HUDEP-2 (cell line): ENCODE data around the gene NPAS2.

Source experiments
- DNase-seq, 76 experiments: peaks; one replicate each; lab custom pipeline; 2025; ENCODE audit not compliant: unreplicated experiment in 76 of 76; lab: John Stamatoyannopoulos, UW

Gene NPAS2

GRCh38 chr2:100819370-100820272 lies at the start of gene NPAS2:
Gene NPAS2 (plus strand): TSS chr2:100820139. CDS start chr2:100904755, 84,616 bp downstream.
- no peak for DNase-seq

GRCh38 chr2:100771125-100771524 lies 48.8 kb upstream of the NPAS2 start:
- DNase-seq = no peak

DNA sequence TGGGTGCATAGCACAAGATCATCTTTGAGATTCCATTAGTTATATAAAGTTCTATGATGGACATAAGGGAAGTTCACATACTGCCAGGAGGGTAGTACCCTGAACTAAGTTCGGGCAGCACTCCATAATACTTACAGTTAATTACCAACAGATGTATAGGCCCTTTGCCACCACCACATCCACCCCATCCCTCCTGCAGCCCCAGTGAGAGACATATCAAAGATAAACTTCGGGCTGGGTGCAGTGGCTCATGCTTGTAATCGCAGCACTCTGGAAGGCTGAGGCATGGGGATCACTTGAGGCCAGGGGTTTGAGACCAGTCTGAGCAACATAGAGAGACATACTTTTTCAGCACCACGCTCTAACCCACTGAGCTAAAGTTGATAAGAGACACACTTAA lies 46.4 kb upstream of the NPAS2 start:
- no peak for DNase-seq

GRCh38 chr2:100776445-100776844 lies 43.5 kb upstream of the NPAS2 start:
- no peak for DNase-seq

DNA sequence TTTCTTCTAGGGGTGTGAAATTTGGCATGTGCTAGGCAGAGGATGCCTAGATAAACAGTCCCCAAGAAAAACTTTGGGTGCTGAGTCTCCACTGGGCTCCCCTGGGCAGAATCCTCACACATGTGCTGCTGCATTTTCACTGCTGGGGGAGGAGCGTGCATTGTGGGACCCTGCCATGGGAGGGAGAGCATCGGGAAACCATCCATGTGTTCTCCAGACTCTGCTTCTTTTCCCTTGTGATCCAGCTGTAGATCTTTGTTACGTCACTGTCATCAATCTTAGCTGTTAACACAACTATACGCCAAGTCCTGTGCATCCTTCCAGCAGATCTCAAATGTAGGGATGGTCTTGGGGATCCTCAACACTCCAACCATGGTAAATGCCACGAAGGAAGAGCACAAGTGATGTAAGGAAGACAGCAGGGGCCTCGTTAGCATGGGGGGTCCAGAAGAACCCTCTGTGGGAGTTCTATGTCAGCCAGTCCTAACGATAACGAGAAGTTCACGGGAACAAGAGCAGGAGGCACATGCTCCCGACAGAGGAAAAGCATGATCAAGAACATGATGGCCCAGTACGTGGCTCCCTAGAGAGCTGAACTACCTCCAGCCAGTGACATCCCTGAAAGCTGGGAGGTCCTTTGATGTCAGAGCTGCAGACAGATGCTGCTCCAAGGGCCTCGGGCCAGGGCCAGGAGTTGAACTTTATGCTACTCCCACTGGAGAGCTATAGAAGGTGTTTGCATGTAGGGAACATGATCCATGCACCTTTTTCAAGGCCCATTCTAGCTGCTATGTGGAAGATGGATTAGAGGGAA lies 41.1 kb upstream of the NPAS2 start:
- DNase-seq = no peak

DNA sequence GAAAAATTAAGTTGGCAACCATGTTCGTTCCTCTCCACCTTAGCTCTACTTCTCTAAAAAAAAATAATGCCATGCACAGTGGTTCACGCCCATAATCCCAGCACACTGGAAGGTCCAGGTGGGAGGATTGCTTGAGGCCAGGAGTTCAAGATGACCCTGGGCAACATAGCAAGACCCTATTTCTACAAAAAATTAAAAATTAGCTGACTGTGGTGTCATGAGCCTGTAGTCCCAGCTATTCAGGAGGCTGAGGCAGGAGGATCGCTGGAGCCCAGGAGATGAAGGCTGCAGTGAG lies 40.1 kb upstream of the NPAS2 start:
- no peak for DNase-seq

- no peak for DNase-seq
These were observed 39.5 kb upstream of the NPAS2 start for GRCh38 chr2:100780203-100781008.

GRCh38 chr2:100781009-100781325 lies 39.0 kb upstream of the NPAS2 start:
- no peak for DNase-seq

- no peak for DNase-seq
These were observed 38.2 kb upstream of the NPAS2 start for GRCh38 chr2:100781523-100782379.

GRCh38 chr2:100782380-100782878 lies 37.5 kb upstream of the NPAS2 start:
- no peak for DNase-seq

GRCh38 chr2:100783987-100784386 lies 36.0 kb upstream of the NPAS2 start:
- DNase-seq = no peak

DNA sequence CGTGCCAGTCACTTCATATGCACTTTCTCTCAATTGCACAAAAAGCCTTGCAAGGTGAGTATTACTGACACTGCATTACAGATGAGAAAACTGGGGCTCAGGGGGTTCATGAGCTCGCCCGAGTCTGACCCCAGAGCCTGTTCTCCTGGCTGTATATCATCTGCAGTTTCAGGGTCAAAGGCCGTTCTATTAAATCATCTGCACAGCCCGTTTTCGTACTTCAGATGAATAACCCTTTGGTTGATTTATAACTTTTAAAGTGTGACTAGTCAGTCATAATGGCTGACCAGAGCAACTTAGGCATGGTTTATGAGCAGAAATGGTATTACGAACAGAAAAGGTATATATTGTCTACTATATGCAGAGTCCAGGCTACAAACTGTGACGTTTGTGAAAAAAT lies 35.3 kb upstream of the NPAS2 start:
- no peak for DNase-seq

GRCh38 chr2:100785626-100786296 lies 34.2 kb upstream of the NPAS2 start:
- DNase-seq = no peak

- DNase-seq = no peak
These were observed 33.7 kb upstream of the NPAS2 start for GRCh38 chr2:100786297-100786658.

DNA sequence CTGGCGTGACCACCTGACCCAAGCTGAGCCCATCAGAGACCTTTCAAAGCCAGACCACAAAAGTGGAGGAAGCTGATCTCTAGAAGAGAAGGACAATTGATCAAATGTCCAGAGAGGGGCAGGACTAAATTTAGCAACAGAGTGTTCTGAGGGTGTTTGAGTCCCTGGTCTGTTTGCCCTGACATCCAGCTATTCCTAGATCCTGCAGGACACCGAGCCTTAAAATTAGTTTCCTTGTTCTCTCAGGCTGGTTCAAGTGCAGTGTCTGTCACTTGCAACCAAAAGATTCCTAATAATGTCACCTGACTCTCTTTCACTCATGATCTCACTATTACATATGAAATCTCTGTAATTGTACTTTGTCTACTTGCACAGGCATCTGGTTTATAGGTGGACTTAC lies 33.0 kb upstream of the NPAS2 start:
- no peak for DNase-seq

GRCh38 chr2:100789361-100789760 lies 30.6 kb upstream of the NPAS2 start:
- DNase-seq = no peak

DNA sequence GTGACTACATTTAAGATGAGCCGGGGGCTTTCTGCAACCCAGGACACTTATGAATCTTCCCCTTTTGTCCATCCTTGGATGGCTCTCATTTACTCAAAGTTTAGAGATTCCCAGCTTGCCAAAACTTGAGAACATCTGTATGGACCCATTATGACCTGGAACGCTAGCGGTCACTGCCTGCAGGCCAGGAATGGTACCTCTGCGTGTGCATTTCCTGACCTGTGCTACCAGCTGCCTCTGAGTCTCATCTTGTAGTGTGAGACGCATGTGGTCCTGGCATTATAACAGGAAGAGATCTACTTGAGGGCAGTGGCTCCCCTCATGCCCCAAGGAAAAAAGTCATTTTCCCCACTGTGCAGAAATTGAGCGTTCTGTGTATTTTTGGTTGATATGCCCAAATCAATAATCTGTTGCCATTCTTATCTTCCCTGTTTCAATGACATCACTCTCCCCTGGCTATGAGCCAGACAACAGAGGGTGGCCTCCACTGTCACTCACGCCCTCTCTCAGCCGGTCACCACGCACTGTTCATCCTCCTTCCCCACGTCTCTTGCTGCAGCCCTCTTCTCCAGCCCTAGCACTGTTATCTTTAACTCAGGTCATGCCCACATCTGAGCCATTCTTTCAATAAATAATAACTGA lies 28.5 kb upstream of the NPAS2 start:
- DNase-seq = peak in 1 of 76 experiments; percentile 2

DNA sequence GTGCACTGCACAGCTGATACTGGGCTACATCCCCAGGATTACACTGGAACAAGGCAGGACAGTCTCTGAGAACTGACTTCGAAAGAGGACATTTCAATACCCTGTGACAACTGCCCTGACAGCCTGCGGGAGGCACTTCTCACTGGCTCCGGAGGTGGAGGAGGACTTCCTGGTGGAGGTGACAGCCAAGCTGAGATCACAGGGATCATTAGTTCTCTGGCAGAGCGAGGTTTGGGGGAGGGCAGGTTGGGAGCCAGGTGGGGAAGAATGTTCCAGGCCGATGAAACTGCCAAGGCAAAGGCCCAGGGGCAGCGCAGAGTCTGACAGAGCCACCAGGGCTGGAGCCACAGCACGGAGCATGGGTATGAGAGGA lies 28.0 kb upstream of the NPAS2 start:
- no peak for DNase-seq

DNA sequence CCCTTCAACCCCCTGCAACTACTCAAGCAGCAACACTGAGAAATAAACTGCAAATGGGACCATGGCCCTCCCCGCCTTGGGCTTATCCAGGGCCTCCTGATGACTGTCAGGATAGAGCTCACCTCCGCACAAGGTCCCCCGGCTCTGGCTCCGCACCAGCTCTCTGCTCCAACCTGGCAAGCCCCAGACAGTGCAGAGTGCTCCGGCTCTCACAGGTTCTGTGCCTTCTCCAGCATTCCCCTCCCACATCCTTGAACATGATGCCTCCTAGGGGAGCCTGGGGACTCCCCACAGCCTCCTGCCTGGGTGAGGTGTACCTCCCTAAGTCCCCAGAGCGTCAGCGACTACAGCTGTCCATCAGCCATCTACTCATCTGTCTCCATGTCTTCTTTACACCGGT lies 26.7 kb upstream of the NPAS2 start:
- DNase-seq = no peak
